HL-60 (cell line): ENCODE measurements around the gene ZFP69B.

ENCODE experiments used
- DNase-seq, 2 experiments: peaks; one replicate each; pipeline ENCODE4 v3.0.0-alpha.2; 2010 to 2020; ENCODE audit warnings: low read depth in 1 of 2, low spot score in 1 of 2
- H3K27ac ChIP-seq: fragments of 250-450 bp; sonication (Bioruptor Pico); replicated peaks from 2 replicates; pipeline ENCODE4 v1.5.1; 2020; ENCODE audit warnings: mild to moderate bottlenecking, moderate library complexity
- H3K27me3 ChIP-seq: fragments of 250-450 bp; sonication (Bioruptor Pico); 2 replicates; pipeline ENCODE4 v1.5.1; 2021; ENCODE audit warnings: mild to moderate bottlenecking, moderate library complexity; ENCODE audit not compliant: insufficient read depth, poor library complexity, severe bottlenecking
- H3K4me3 ChIP-seq: replicated peaks from 2 replicates; pipeline ENCODE4 v1.5.1; 2011; ENCODE audit warnings: mild to moderate bottlenecking, control low read depth, low read length; ENCODE audit not compliant: insufficient read depth
- CTCF ChIP-seq: IDR thresholded peaks from one replicate; pipeline ENCODE4 v1.5.1; 2011; ENCODE audit warnings: low read length, control low read depth, inconsistent platforms; ENCODE audit not compliant: insufficient read depth
- GABPA ChIP-seq: IDR thresholded peaks from 2 replicates; pipeline ENCODE4 v1.6.1; 2012; ENCODE audit warnings: low read depth
- POLR2AphosphoS5 ChIP-seq: IDR thresholded peaks from 2 replicates; pipeline ENCODE4 v1.6.1; 2012; ENCODE audit warnings: low read depth
- SPI1 ChIP-seq: IDR thresholded peaks from 2 replicates; pipeline ENCODE4 v1.6.1; 2012; ENCODE audit warnings: low read depth, mild to moderate bottlenecking, borderline replicate concordance
- TF ChIP-seq, protein P1 (sequence below): IDR thresholded peaks from 2 replicates; pipeline ENCODE4 v1.6.1; 2012; ENCODE audit warnings: low read depth; ENCODE audit not compliant: insufficient replicate concordance

ZFP69B gene

DNA sequence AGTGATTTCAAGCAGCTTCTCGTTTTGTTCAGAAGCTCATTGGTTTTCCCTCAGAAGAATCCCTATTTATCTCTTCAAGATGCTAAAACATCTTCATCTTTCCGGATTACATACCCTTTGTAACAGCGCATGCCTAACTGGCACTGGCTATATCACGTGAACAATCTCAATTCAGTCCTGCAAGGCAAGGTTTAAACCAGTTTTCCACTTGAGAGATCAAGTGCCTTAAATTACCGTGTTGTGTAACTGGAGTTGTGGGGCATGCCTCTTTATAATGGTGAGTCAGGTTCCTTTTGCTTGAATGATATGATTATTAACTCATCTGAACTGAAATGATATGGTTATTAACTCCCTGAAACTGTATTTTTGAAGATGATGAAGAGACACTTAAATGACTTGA, 11.0 kb upstream of the ZFP69B start:
- Histone ChIP-seq H3K27ac (no peak overlapping the region), H3K4me3 (no peak overlapping the region), H3K27me3 (no peaks in the 10 kb centered on the region)
- TF ChIP-seq POLR2AphosphoS5: no peak
- TF ChIP-seq CTCF: no peak
- no peak for TF ChIP-seq SPI1
- TF ChIP-seq, protein P1, sequence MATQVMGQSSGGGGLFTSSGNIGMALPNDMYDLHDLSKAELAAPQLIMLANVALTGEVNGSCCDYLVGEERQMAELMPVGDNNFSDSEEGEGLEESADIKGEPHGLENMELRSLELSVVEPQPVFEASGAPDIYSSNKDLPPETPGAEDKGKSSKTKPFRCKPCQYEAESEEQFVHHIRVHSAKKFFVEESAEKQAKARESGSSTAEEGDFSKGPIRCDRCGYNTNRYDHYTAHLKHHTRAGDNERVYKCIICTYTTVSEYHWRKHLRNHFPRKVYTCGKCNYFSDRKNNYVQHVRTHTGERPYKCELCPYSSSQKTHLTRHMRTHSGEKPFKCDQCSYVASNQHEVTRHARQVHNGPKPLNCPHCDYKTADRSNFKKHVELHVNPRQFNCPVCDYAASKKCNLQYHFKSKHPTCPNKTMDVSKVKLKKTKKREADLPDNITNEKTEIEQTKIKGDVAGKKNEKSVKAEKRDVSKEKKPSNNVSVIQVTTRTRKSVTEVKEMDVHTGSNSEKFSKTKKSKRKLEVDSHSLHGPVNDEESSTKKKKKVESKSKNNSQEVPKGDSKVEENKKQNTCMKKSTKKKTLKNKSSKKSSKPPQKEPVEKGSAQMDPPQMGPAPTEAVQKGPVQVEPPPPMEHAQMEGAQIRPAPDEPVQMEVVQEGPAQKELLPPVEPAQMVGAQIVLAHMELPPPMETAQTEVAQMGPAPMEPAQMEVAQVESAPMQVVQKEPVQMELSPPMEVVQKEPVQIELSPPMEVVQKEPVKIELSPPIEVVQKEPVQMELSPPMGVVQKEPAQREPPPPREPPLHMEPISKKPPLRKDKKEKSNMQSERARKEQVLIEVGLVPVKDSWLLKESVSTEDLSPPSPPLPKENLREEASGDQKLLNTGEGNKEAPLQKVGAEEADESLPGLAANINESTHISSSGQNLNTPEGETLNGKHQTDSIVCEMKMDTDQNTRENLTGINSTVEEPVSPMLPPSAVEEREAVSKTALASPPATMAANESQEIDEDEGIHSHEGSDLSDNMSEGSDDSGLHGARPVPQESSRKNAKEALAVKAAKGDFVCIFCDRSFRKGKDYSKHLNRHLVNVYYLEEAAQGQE: no peak
- TF ChIP-seq GABPA: no peak
- DNase-seq: no peak

GRCh38 chr1:40450495-40451237, 390 bp downstream of the ZFP69B start:
- TF ChIP-seq POLR2AphosphoS5: no peak
- TF ChIP-seq CTCF: no peak
- TF ChIP-seq GABPA: no peak
- TF ChIP-seq SPI1: no peak
- TF ChIP-seq, protein P1: no peak
- no peak overlapping the region; the same call in 1 of the 2 replicates for H3K27ac ChIP-seq
- H3K4me3 ChIP-seq: peak overlapping the region; percentile 81
- H3K27me3 ChIP-seq: no peaks in the 10 kb centered on the region
- DNase-seq: peak in 1 of 2 experiments; percentile 8

DNA sequence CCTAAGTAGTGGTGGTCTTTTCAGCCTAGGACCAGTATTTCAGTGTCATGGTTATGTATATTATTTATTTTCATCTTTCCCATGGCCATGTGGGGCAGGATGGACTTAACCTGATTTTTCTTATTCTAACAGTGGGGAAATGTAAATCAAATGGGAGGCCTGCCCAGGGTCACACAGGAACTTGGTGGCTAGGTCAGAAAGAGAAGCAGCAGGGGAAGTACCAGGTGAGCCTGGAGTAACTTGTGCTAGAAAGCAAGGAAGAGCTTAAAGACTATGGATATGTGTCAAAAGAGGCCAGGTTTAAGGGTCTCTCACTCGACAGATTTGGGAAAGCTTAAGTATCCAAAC, 936 bp downstream of the ZFP69B start:
- no peak for DNase-seq
- TF ChIP-seq CTCF (no peak), POLR2AphosphoS5 (no peak), GABPA (no peak), SPI1 (no peak)
- TF ChIP-seq, protein P1: no peak
- Histone ChIP-seq H3K4me3 (no peak overlapping the region), H3K27ac (no peak overlapping the region), H3K27me3 (no peaks in the 10 kb centered on the region)
